Cardiac muscle cell (in vitro differentiated cells and primary cell): Measurements from ENCODE around the gene SUSD4. TPM values are rescaled to one million over a fixed set of nuclear protein-coding genes. Genes with fewer than 3 reads are reported as not detected.

Source experiments
- DNase-seq, 2 donors: peaks; one replicate each; pipeline versions ENCODE4 v3.0.0 to v3.0.0-alpha.2; 2010 to 2017; ENCODE audit warnings: low read depth in 1 of 2, low spot score in 1 of 2
- H3K27ac ChIP-seq: fragments of 200-600 bp; sonication (generic); 2 replicates; pipeline ENCODE4 v1.5.1; 2016
- H3K27me3 ChIP-seq: fragments of 200-600 bp; sonication (generic); 2 replicates; pipeline ENCODE4 v1.6.0; 2016; ENCODE audit warnings: control low read depth
- H3K36me3 ChIP-seq: fragments of 200-600 bp; sonication (generic); 2 replicates; pipeline ENCODE4 v1.5.1; 2016; ENCODE audit warnings: control low read depth
- H3K4me1 ChIP-seq: fragments of 200-600 bp; sonication (generic); 2 replicates; pipeline ENCODE4 v1.8.1; 2017; ENCODE audit warnings: low read depth, mild to moderate bottlenecking, mixed run types
- H3K4me3 ChIP-seq: fragments of 200-600 bp; sonication (generic); 2 replicates; pipeline ENCODE4 v1.5.1; 2016; ENCODE audit warnings: mild to moderate bottlenecking
- H3K9me3 ChIP-seq: fragments of 200-600 bp; sonication (generic); 2 replicates; pipeline ENCODE4 v1.5.1; 2017; ENCODE audit warnings: low read depth, mild to moderate bottlenecking, control low read depth
- CTCF ChIP-seq: IDR thresholded peaks from 2 replicates; pipeline ENCODE4 v1.5.1; 2012; ENCODE audit warnings: low read depth, mild to moderate bottlenecking, low read length
- polyA plus RNA-seq: library from polyadenylated mRNA; unstranded; fragments of >200 nt; fragmentation: Nextera tagmentation; extraction: Ambion mirVana; gene quantifications from 2 replicates; pipeline ENCODE4 v1.2.1, GENCODE V29; 2016
- total RNA-seq: library from RNA; depleted of rRNA; stranded (reverse); fragments of >200 nt; gene quantifications from 2 replicates; pipeline ENCODE4 v1.2.3, GENCODE V29; 2016

Gene SUSD4
- total and polyA plus RNA-seq, 2 experiments from 2014 or later = 20.9 to 31.6 TPM

GRCh38 chr1:223394242-223394641, 30.3 kb upstream of the SUSD4 start:
- TF ChIP-seq CTCF = no peak
- no peaks in the 10 kb centered on the region for H3K27me3 ChIP-seq
- H3K4me1 ChIP-seq = no peaks in the 10 kb centered on the region
- no peak overlapping the region for H3K4me3 ChIP-seq
- H3K36me3 ChIP-seq = no peaks in the 10 kb centered on the region
- H3K9me3 ChIP-seq = no peaks in the 10 kb centered on the region
- DNase-seq = no peak
- no peak overlapping the region for H3K27ac ChIP-seq

- H3K36me3 ChIP-seq = no peaks in the 10 kb centered on the region
- TF ChIP-seq CTCF = no peak
Measured at GRCh38 chr1:223393275-223394214, 29.6 kb upstream of the SUSD4 start, which contains the start of gene CCDC185. CCDC185 (plus strand) TSS chr1:223393415; CDS start chr1:223393476, 61 bp downstream.

GRCh38 chr1:223390618-223391017, 26.6 kb upstream of the SUSD4 start:
- no peaks in the 10 kb centered on the region for H3K27me3 ChIP-seq
- no peak for TF ChIP-seq CTCF

More at GRCh38 chr1:223393275-223394214, 29.6 kb upstream of the SUSD4 start, which contains the start of gene CCDC185:
- Histone ChIP-seq H3K4me1 (no peaks in the 10 kb centered on the region), H3K4me3 (no peak within 1 kb of the TSS), H3K9me3 (no peaks in the 10 kb centered on the region), H3K27ac (no peak within 1 kb of the TSS), H3K27me3 (no peaks in the 10 kb centered on the region)
- DNase-seq = no peak

GRCh38 chr1:223386013-223386412, 22.0 kb upstream of the SUSD4 start:
- Histone ChIP-seq H3K27ac (no peak overlapping the region), H3K9me3 (no peaks in the 10 kb centered on the region), H3K36me3 (no peaks in the 10 kb centered on the region), H3K27me3 (no peaks in the 10 kb centered on the region), H3K4me1 (no peaks in the 10 kb centered on the region), H3K4me3 (no peak overlapping the region)
- DNase-seq = no peak
- TF ChIP-seq CTCF = no peak

More at GRCh38 chr1:223390618-223391017, 26.6 kb upstream of the SUSD4 start:
- H3K9me3 ChIP-seq = no peaks in the 10 kb centered on the region
- DNase-seq = no peak
- H3K4me3 ChIP-seq = no peak overlapping the region
- no peaks in the 10 kb centered on the region for H3K4me1 ChIP-seq
- no peaks in the 10 kb centered on the region for H3K36me3 ChIP-seq
- no peak overlapping the region for H3K27ac ChIP-seq

- no peak for TF ChIP-seq CTCF
- Histone ChIP-seq H3K27me3 (no peaks in the 10 kb centered on the region), H3K27ac (no peak overlapping the region), H3K4me1 (no peaks in the 10 kb centered on the region), H3K36me3 (no peaks in the 10 kb centered on the region), H3K9me3 (no peaks in the 10 kb centered on the region), H3K4me3 (no peak overlapping the region)
- no peak for DNase-seq
Measured at GRCh38 chr1:223378754-223379153, 14.8 kb upstream of the SUSD4 start.
